NCI-H146 treated with DMSO at 0.1 percent for 48 hours (cell line): ENCODE measurements around the gene ATAT1.
"Not testable (repeated sequence)": the region's sequence is repeated elsewhere in the genome, so short reads cannot be mapped to it uniquely, and the experiment has no call there.

Source experiments
- DNase-seq: peaks from one replicate; lab custom pipeline; 2025; ENCODE audit not compliant: unreplicated experiment; lab: John Stamatoyannopoulos, UW

Gene ATAT1

DNA sequence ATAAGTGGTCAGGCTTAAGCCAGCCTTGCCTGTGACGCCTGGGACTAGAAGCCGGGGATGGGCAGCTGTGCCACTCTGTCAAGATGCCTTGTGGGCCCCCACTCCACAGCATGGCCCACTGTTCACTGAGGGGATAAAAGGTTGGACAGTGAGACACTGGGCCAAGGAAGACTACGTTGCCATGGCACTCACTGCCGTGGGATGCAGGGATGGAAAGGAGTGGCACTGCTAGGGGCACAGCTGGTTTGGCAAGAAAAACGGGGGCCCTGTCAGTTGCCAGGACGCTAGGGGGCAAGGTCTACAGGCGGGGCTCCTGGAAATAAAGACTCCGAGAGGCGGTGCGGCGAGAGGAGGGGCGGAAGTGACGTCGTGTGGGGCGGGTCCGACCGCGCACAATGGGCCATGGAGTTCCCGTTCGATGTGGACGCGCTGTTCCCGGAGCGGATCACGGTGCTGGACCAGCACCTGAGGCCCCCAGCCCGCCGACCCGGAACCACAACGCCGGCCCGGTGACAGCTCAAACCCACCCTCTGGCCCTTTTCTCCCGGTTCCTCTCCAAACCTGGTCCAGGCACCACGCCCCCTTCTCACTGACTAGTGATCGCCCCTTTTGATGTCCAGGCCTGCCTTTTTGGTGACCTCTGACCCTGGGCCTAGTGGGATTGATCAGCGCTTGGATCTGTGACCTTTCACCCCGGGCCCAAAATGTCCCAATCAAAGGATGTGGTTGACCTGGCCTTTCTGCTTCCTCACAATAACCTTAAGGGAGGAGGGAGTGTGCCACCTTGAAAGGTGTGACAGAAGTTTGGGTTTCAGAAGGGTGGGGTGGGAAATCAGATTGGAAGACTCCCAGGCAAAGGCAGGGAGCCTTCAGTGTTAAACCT, at the start of gene ATAT1:
Gene ATAT1, plus strand, starts transcription at position 391 of the 883 bp plus-strand sequence.
- DNase-seq, result peak; percentile 59

DNA sequence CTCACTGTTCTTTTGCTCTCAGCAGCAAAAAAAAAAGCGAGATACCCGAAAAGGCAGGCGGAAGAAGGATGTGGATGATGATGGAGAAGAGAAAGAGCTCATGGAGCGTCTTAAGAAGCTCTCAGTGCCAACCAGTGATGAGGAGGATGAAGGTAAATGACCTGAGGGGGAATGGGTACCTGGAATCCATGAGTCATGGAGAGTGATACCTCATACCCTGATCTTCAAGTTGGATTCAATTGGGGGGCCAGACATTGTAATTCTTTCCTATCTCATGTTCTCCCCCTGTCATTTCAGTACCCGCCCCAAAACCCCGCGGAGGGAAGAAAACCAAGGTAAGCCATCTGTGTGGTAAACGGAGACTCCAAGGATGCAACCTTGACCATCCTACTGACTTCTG, 48.6 kb upstream of the ATAT1 start:
- DNase-seq, result no peak

DNA sequence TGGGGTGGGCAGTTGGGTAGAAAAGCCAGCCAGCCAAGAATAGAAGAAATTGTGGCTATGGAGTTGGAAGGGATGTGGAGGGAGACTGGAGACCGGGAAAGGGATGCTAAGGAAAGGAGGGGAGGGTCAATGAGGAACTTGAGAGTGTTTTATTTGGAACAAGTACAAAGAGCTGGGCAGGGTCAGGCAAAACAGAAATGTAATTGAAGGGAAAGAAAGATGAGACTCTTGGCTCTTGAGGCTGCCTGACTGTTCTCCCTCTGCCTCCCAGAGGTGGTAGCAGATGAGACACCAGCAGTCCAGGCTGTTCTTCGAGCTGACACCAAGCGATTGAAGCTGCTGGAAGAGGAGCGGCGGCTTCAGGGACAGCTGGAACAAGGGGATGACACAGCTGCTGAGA, 42.8 kb upstream of the ATAT1 start:
- no peak for DNase-seq

DNA sequence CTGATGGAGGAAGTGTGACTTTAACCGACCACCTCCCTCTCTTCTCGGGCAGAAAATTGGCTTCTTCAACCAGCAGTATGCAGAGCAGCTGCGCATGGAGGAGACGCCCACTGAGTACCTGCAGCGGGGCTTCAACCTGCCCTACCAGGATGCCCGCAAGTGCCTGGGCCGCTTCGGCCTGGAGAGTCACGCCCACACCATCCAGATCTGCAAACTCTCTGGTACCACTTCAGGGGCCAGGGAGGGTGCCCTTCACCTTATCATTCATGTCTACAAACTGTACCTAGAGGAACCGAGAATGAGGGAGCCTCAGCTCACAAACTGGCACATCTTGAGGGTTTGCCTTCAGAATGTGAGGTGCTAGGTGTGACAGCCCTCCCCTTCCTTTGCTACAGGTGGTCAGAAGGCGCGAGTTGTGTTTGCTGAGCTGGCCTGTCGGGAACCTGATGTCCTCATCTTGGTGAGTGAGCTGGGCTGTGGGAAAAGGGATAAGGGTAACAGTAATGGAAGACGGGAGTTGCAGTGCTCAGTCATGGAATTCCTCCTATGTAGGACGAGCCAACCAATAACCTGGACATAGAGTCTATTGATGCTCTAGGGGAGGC, 36.8 kb upstream of the ATAT1 start:
- DNase-seq, result no peak

DNA sequence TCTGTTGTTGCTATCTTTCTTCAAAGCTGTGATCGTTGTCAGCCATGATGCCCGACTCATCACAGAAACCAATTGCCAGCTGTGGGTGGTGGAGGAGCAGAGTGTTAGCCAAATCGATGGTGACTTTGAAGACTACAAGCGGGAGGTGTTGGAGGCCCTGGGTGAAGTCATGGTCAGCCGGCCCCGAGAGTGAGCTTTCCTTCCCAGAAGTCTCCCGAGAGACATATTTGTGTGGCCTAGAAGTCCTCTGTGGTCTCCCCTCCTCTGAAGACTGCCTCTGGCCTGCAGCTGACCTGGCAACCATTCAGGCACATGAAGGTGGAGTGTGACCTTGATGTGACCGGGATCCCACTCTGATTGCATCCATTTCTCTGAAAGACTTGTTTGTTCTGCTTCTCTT, 36.2 kb upstream of the ATAT1 start:
- no peak for DNase-seq

DNA sequence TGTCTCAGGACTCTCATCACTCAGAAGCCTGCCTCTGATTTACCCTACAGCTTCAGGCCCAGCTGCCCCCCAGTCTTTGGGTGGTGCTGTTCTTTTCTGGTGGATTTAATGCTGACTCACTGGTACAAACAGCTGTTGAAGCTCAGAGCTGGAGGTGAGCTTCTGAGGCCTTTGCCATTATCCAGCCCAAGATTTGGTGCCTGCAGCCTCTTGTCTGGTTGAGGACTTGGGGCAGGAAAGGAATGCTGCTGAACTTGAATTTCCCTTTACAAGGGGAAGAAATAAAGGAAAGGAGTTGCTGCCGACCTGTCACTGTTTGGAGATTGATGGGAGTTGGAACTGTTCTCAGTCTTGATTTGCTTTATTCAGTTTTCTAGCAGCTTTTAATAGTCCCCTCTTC, 35.7 kb upstream of the ATAT1 start:
- DNase-seq, result no peak

DNA sequence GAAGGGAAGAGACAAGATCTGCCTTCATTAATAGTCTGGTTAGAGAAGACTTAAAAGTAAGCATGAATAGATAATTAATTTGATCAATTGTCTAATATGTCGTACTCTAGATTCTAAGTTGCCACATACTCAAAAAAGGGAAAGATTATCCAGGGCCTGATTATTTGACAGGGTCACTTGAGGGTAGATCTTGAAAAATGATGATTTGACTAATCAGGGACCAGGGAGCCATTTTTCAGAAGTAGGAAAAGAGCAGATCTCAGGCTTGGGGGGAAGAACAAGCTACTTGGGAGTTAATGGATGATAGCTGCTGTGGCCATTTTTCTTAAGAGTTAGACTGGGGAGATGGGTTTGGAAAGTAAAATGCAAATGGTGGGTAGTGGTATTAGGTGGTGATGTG, 34.4 kb upstream of the ATAT1 start:
- DNase-seq, result no peak

DNA sequence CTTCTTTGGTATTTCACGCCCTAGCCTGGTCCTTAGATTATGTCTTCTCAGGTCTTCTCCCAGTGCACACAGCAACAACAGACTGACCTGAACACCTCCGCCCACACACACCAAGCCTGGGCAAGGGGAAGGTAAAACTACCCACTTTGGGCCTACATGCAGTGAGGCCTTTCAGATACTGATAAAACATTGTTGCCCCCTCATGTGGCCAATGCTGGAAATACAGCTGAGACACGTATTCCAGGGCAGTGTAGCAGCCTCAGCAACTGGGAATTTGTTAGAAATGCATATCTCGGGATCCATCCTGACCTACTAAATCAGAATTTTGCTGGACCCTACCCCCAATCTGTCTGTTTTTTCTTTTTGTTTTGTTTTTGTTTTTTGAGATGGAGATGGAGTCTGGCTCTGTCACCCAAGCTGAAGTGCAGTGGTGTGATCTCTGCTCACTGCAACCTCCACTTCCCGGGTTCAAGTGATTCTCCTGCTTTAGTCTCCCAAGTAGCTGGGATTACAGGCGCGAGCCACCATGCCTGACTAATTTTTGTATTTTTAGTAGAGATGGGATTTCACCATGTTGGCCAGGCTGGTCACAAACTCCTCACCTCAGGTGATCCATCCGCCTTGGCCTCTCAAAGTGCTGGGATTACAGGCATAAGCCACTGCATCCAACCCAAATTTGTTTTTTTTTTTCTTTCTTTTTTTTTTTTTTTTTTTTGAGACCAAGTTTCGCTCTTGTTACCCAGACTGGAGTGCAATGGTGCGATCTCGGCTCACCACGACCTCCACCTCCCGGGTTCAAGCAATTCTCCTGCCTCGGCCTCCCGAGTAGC, 29.1 kb upstream of the ATAT1 start:
- not testable (repeated sequence) for DNase-seq

DNA sequence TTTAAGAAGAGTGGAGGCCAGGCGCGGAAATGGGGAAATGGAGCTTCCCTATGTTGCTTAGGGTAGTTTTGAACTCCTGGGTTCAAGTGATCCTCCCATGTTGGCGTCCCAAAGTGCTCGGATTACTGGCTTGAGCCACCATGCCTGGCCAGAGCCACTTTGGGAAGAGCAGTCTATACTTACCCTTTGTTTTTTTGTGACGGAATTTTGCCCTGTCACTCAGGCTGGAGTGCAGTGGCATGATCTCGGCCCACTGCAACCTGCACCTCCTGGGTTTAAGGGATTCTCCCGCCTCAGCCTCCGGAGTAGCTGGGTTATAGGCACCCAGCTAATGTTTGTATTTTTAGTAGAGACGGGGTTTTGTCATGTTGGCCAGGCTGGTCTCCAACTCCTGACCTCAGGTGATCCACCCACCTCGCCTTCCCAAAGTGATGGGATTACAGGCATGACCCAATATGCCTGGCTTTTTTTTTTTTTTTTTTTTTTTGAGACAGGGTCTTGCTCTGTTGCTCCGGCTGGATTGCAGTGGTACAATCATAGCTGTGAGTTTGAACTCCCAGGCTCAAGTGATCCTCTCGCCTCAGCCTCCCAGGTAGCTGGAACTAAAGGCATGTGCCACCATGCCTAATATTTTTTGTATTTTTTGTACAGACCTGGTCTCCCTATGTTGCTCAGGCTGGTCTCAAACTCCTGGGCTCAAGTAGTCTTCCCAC, 27.6 kb upstream of the ATAT1 start:
- DNase-seq, result no peak

DNA sequence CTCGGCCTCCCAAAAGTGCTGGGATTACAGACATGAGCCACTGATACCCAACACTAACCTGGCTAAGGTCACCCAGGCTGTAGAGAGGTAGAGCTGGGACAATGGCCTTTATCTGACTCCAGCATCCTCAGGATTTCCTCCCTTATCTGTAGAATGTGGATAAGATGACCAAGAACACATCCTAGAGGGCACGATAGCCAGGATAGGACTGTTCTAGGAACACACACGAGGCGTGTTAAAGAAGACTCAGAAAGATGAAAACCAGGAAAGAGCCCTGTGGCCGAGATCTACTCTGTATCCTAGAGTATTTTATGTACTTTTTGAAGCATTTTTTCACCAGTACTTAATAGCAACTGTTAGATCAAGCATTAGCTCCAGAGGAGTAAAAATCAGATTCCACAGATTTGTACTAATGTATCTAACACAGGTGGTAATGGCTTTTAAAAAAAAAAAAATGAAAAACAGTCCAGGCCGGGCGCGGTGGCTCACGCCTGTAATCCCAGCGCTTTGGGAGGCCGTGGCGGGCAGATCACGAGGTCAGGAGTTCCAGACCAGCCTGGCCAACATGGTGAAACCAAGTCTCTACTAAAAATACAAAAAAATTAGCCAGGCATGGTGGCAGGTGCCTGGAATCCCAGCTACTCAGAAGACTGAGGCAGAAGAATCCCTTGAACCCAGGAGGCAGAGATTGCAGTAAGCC, 26.9 kb upstream of the ATAT1 start:
- no peak for DNase-seq

DNA sequence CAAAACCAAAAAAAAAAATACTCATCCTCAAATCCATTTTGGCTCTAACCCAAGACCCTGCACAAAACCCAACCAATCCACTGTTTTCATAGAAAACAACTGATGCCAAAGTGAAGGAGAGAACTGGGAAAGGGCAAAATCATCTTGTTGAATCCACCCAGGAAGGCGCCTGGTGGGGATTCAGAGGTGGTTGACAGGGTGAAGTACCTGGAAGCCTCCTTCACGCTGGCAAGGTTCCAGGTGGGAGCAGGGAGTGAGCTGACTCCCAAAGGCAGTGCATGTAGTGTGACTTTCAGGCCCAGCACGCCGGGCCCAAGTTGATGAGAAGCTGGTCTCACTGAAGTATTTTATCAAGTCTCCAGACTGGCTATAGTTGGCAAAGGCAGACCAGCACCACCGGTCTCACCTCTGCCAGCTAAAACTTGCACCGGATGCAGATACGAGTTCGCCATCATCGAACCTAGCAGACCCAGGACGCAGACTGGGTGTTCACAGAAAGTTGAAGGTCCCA, 26.2 kb upstream of the ATAT1 start:
- DNase-seq, result no peak

DNA sequence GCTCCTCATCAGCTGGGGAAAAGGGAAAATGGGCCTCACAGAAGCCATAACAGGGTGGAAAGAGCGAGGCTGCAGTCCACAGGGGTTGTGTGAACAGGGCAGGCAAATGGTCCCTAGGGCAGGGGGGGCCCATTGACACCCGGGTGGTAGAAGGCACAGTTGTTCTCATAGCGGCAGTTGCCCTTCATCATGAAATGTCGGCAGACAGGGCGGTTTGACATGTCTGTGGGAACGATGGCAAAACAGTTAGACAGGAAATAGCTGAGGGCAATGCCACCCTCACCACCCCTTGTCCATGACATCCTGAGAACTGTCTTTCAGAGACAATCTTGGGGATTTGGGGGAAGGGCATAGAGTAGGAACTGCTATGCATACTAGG, 25.2 kb upstream of the ATAT1 start:
- DNase-seq, result no peak

DNA sequence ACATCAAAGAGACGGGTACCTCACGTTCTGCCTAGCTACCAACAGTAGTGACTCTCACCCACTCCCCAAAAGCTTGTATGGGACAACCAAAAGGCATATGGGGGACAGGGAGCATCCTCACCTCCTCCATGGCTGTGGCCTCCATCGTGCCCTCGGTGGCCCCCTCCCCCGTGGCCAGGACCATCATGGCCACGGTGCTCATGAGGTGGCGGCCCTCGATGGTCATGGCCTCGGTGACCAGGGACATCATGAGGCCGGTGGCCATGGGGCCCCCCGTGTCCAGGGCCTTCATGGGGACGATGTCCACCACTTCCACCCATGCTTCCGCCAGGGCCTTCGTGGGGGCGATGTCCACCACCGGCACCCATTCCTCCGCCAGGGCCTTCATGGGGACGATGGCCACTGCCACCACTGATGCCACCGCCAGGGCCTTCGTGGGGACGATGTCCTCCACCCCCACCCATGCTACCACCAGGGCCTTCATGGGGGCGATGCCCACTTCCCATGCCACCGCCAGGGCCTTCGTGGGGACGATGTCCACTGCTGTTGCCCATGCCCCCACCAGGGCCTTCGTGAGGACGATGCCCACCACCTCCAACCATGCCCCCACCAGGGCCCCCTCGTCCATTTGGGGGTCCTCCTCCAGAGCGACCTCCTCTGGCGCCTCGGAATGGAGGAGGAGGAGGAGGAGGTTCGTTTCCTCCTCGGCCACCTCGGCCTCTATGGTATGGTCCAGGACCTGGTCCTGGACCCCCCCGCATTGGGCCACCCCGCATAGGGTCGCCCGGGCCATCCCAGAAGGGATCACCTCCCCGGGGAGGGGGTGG, 24.6 kb upstream of the ATAT1 start:
- no peak for DNase-seq

DNA sequence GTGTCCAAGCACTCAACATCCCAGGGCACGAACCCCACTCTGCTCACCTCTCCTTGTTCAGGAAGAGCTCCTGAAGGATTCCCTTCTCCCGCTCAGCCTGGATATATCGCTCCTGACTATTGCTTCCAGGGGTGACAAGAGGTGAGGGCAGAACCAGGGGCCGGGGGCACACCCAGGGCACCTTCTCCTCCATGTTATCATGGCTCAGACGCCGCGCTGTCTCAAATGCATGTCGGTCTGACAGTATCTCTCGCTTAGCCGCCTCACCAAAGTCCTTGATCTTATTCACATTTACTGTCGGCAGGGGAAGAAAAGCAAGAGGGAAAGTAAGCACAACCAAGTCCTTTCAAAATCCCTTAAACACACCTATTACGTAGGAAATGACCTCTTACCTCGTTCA, 22.7 kb upstream of the ATAT1 start:
- DNase-seq, result no peak

DNA sequence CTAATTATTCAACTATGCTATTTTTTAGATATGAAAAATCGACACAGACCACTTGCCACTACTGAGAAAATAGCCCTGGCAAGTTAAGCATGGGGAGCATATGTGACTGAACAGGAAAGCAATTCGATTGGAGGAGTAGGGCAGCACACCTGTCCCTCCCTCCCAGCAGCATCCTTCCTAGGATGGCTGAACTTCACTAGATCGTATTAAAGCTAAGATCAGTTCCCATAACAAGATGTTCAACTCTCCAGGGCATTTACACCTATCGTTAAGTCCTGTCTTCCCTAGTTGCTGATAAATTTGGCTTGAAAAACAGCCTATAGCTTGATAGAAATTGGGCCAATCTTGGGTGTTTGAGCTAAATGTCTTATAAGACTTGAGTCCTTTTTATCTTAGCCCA, 16.6 kb upstream of the ATAT1 start:
- DNase-seq, result no peak

DNA sequence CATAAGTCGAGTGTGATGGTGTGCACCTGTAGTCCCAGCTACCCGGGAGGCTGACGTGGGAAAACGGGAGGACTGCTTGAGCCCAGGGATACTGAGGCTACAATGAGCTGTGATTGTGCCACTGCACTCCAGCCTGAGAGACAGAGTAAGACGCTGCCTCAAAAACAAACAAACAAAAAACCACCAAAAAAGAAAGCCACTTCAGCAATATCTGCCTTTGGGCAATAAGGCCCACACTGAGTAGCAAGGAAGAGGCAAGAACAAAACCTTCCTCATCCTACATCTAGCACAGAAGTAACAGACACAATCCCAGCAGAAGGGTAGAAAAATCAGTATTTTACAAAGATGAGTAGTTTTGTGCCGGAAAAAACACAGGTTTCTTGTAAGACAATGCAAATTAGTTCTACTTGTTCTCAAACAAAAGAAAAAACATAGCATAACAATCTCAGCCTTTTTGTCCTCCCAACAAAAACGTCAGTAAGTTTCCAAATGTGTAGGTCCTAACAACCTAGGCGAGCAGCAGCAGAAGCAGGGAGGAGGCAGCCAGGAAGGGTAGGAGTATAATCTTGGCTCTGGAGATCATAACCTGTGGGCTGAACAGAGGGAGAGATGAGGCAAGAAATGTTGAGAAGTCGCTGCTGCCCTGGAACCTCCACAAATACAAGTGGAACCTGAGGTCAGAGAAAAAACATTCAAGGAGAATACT, 15.4 kb upstream of the ATAT1 start:
- no peak for DNase-seq

DNA sequence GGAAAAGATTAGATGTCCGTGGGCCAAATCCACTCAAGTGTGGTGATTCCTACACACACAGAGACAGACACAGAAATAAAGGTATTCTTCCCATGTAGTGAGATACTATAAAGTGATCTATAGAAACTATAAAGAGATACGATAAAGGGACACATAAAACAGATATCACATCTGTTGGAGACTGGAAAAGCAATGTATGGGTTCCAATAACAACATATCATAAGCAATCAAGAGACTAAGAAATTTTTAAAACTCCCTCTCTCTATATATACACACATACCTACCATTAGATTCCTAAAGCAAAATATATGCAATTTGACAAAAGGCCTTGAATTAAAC, 14.8 kb upstream of the ATAT1 start:
- DNase-seq, result no peak

DNA sequence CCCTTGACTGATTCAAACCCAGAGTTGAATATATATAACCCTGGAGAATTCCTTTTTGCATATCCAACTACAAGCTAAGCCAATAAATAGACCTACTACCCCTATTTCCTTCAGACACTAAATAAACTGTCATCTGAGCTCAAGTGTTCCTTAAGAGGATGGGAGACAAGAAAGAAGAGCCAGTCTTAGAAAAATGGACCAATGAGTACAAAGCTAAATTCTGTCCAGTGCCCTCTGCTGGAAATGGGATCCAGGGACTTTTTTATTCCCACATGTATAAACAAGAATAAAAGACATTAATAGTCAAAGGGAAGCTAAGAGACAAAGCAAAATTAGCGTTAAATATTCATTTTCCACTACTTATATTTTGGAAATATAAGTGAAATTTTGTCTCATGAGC, 14.5 kb upstream of the ATAT1 start:
- no peak for DNase-seq

DNA sequence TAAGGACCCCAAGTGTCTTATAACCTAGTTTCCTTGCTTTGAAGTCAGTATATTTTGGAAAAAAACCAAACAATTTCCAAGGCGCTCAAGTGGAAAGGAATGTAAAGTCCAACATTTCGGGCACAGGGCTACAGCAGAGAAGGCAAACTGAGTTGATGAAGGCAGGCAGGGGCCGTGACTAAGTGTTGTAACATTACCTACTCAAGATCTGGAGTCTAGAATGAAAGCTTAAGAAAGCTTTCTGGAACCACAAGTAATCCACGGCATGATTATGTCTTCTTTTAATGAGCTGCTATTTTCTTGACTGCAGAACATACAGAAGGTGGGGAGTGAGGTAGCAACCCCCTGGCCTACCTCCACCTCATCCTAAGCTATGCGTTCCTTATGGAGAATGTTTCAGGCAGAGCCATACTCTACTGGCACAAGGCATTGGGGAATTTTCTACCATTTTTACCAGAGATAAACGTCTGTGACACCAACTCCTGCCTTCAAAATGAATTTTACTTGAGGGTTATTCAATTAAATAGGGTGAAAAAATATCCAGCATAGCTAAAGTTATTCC, 13.9 kb upstream of the ATAT1 start:
- DNase-seq, result no peak
